Astrocyte (in vitro differentiated cells and primary cell): ENCODE data around the gene TTBK2.

Experiments used
- CTCF ChIP-seq: IDR thresholded peaks from 2 replicates; pipeline ENCODE4 v1.5.1; 2011; ENCODE audit warnings: low read depth, mild to moderate bottlenecking, inconsistent platforms, low read length, moderate library complexity; ENCODE audit not compliant: insufficient read depth
- EZH2 ChIP-seq: IDR thresholded peaks from 2 replicates; pipeline ENCODE4 v1.6.1; 2012; ENCODE audit warnings: mild to moderate bottlenecking, low read length, inconsistent platforms; ENCODE audit not compliant: insufficient read depth

GRCh38 chr15:42784705-42785104 lies 135.9 kb downstream of the TTBK2 start:
- TF ChIP-seq CTCF (no peak), EZH2 (no peak)
